AG09319 (cell line): ENCODE measurements around the gene CNTNAP2.

Experiments used
- DNase-seq: peaks from one replicate; pipeline ENCODE4 v3.0.0-alpha.2; 2010; ENCODE audit warnings: low read depth; ENCODE audit errors: extremely low read depth
- CTCF ChIP-seq: IDR thresholded peaks from 2 replicates; pipeline ENCODE4 v1.5.1; 2011; ENCODE audit warnings: low read depth, mild to moderate bottlenecking, inconsistent platforms, low read length, moderate library complexity

The CNTNAP2 gene

GRCh38 chr7:148115308-148115707, 1998.7 kb downstream of the CNTNAP2 start:
- DNase-seq, result no peak
- TF ChIP-seq CTCF, result no peak

- no peak for DNase-seq
- no peak for TF ChIP-seq CTCF
Observed at GRCh38 chr7:148116195-148116594, 1999.6 kb downstream of the CNTNAP2 start.

- no peak for TF ChIP-seq CTCF
- DNase-seq, result no peak
Observed at GRCh38 chr7:148116829-148117403, 2000.3 kb downstream of the CNTNAP2 start.

- TF ChIP-seq CTCF, result no peak
Observed at GRCh38 chr7:148118371-148118770, 2001.8 kb downstream of the CNTNAP2 start.

GRCh38 chr7:148121401-148121800, 2004.8 kb downstream of the CNTNAP2 start:
- TF ChIP-seq CTCF, result no peak
- no peak for DNase-seq

More at GRCh38 chr7:148118371-148118770, 2001.8 kb downstream of the CNTNAP2 start:
- DNase-seq, result no peak

GRCh38 chr7:148121847-148122246, 2005.2 kb downstream of the CNTNAP2 start:
- no peak for DNase-seq
- no peak for TF ChIP-seq CTCF

GRCh38 chr7:148124477-148124876, 2007.9 kb downstream of the CNTNAP2 start:
- no peak for DNase-seq
- TF ChIP-seq CTCF, result no peak
